GM19463 (cell line): ENCODE data around the gene ZEB2.

Source experiments
- ATAC-seq: cut with Tn5 transposase; IDR thresholded peaks from one replicate; pipeline ENCODE4 v1.9.1; 2021; ENCODE audit warnings: mild to moderate bottlenecking, moderate library complexity; ENCODE audit not compliant: unreplicated experiment

Gene ZEB2

DNA sequence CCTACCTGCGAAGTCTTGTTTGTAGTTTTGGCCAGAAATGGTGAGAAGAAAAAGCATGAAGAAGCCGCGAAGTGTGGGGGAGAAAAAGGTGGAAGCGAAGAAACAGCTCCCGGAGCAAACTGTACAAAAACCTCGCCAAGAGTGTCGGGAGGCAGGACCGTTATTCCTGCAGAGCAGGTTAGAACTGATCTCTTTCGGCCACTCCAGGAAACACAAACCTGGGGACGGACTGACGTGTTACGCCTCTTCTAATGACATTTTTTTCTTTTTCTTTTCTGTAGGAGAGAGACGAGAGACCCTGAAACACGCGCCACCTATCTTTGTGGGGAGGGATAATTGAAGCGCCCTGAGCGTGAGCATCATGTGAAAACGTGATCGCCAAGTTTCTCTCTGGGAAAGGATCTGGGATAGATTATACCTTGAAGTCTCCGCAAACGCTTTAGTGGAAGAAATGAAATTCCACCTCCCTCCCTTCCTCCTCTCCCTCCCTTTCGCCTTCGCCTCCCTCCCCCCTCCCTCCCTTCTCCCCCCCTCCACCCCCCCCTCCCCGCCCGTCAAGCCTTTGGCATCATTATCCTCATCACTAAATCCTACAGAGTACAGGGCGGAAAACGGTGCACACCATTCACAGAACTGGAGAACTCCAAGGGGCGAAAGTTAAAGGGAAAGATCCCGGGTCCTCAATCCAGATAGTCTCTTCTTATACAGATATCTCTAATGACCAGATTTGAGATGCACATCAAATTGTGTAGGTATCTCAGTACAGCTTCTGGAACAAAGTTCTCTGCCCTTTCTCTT lies at the start of gene ZEB2:
TSS of gene ZEB2 (minus strand) at position 186 of the 798 bp plus-strand sequence. CDS start 2,769 bp downstream, outside the sequence.
- no peak for ATAC-seq

- ATAC-seq = no peak
Observed at GRCh38 chr2:144567745-144568144, 47.8 kb upstream of the ZEB2 start.

GRCh38 chr2:144566448-144566847 lies 46.5 kb upstream of the ZEB2 start:
- no peak for ATAC-seq

- ATAC-seq = no peak
Observed at GRCh38 chr2:144560251-144560650, 40.3 kb upstream of the ZEB2 start.

DNA sequence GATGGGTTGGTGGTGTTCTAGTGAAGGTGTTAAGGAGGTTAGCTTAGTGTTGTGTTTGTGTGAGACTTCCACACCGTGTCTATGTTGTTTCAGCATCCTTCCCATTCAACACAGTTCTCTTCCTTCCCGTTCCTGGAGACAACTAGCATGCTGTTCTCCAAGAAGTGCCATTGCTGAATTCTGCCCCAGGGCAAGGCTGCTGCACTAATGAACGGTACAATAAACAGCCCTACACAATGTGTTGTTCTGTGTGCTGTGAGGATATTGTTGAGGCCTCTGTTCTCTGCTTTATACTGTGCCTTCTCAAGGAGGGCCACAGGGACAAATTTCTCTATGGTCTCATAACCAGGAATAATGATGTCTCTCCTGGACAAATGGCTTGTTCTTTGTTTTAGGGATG lies 39.8 kb upstream of the ZEB2 start:
- no peak for ATAC-seq

DNA sequence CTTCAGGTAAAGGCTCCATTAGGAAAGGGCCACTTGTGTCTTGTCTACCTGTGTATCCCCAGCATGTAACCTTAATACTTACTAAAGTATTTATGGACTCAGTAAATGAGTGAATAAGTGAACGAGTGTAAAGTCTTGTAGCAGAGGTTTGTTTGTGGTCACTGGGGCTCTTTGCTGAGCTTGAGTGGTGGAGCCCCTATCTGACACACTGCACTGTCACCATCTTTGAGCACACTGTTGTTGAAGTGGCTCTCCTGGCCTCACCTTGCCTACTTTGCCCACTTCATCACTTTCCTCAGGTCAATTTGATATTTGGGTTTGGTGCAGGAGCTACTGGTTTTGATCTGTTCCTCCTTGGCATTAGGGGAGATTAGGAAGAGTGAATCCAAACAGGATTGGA lies 39.3 kb upstream of the ZEB2 start:
- ATAC-seq = no peak

DNA sequence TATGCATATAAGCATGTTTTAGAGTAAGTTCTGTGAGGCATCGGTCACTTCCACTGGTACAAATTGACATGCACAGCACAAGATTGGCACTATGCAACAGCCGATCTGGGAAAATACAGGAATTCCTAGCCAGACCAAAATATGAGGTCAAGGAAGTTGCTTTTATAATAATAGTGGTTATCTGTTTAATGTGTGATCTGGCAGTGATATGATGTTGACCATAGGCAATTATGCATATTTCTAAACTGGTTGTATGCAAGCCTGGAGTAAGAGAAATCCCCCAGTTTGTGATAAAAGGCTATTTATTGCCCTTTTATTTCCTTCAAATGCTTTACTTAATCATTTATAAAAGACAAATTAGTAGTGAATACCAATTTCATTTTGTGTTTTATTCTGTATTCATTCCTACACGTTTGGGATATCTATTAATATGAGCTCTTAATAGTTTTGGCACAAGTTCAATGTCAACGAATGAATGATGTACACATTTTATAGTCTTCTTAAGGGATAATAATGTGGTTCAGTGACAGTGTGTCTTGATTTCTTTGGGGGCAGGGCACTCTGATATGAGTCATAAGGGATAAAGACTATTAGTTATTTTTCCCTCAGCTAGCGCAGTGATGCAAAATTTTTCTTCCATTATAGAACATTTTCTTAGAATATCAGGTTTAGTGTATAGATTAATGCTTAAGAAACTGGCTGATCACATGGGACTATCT lies 34.7 kb upstream of the ZEB2 start:
- no peak for ATAC-seq

DNA sequence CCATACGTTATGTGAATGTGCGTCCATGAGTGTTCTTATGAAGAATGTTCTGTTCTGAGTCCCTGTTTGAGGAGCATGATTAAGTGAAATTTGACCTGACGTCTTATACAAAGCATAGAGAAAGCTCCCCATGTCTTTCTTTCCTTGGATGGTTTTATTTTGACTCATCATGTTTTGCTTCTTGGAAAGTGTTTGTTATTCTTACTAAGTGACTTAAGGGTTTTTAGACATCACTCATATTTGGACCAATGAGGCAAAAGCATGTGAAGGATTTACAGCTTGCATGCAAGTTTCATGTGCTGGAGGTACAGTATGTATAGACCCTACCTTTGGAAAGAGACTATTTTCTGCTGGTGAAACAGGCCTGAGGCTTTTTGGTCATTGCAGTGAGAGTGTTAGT lies 33.5 kb upstream of the ZEB2 start:
- no peak for ATAC-seq

DNA sequence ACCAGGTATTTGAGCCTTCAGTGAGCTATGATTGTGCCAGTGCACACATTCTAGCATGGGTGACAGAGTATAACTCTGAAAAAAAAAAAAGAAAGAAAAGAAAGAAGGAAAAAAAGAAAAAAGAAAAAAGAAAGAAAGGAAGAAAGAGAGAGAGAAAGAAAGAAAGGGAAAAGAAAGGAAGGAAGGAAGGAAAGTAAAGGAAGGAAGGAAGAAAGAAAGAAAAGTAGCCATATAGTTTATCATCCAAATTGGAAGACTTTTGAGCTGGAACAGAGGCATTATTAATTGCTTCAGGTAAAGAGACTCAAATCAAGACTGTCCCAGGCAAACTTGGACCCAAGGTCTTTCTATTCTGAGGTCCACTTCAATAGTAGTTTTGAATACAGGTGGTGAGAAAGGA lies 32.9 kb upstream of the ZEB2 start:
- no peak for ATAC-seq

DNA sequence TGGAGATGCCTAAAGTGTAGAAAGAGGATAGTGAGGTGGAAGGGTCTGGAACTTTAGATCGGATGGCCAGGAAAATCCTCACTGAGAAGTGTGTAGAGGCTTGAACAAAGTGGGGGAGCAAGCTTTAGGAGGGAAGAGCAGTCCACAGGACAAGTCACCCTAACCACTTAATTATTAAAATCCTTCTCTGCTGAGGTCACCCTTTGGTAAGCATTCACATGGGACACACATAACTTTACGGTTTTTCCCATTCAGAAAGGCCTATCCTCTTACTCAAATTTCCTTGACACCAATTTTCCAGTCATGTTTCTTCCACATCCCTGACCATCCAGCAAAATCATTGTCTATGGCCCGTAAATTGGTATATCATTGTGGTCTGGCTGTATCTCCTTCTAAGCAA lies 31.0 kb upstream of the ZEB2 start:
- ATAC-seq = no peak

DNA sequence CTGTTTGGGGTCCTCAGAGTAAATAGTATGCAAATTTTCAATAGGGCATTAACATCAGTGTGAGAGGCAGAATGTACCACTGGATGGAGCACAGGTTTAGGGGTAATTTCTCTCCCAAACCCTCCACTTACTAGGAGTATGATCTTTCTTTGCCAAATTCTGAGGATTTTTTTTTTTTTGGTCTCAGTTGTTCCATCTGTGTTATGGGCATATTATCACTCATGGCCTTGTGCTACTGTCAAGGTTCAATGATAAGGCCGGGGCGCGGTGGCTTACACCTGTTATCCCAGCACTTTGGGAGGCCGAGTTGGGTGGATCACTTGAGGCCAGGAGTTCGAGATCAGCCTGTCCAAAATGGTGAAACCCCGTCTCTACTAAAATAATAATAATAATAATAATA lies 30.2 kb upstream of the ZEB2 start:
- no peak for ATAC-seq

DNA sequence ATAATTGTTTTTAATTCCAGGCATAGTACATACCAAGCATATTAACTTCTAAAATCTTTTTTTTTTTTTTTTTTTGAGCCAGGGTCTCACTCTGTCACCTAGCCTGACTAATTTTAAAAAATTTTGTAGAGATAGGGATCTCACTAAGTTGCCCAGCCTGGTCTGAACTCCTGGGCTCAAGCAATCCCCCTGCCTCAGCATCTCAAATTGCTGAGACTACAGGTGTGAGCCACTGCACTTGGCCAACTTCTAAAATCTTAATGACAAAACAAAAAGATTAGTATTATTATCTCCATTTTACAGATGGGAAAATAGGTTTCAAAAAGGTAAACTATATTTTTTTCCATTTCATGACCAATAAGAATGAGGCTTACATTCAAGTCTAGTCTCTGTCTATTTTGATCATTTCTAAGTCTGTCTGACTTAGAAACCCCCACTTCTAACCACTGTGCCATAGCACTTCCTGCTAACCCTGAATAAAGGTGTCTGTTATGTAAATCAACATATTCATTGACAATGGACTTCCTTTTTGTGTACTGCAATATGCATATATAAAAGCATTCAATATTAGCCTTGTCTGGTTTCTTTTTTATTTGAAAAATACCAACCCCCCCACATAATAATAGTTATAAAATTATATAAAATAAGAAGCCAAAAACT lies 28.7 kb upstream of the ZEB2 start:
- ATAC-seq = peak; percentile 74

DNA sequence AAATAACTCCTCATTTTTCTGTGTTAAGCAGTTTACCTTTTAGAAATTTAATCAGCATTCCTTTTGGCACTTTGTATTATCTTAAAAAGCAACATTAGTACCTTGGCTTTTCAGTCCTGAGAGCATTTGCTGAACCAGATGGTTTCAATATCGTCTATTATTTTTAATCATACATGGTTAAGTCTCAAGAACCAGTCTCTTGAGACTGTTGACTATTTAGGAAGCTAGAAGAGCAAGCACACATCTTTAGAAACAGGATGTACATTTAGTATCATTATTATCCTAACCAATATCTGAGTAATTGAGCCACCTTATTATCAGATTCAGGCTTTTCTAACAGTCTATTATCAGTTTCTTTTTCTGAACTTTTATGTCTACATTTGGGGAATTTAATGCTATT lies 28.2 kb upstream of the ZEB2 start:
- ATAC-seq = no peak

GRCh38 chr2:144547494-144547893 lies 27.6 kb upstream of the ZEB2 start:
- ATAC-seq = no peak

GRCh38 chr2:144546933-144547332 lies 27.0 kb upstream of the ZEB2 start:
- no peak for ATAC-seq

DNA sequence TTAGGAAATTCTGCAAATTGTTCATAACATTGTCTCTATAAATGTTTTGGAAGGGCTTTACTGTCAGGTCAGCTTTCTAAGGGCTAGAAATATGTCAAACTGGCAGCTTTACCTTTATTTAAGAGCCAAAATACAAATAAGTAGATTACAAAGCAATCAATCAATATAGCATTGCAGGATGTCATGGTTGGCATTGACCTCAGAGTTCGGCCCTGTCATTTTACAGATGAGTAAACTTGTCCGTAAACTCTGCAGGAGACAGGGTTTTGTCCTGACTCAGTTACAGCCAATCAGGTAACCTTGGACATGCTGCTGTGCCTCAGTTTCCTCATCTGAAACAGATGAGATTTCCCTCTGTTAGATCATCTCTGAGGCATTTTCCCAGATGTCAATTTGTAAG lies 25.9 kb upstream of the ZEB2 start:
- no peak for ATAC-seq

DNA sequence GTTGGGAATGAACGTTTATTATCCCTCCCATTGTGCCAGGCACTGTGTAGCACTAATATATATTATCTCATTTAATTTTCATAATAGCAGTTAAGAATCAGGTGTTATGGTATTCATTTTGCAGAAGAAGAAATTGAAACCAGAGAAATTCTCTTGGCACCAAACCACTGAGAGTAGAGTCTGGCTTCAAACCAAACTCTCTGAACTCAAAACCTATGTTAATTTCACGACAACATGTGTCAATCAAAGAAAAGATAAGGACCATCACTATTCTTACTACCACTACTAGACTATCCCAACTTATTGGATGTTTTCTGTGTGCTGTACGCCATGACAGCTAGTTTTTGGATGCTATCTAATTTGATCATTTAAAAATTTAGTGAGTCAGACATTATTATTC lies 24.1 kb upstream of the ZEB2 start:
- ATAC-seq = no peak

- ATAC-seq = no peak
Observed at GRCh38 chr2:144541396-144541795, 21.5 kb upstream of the ZEB2 start.

DNA sequence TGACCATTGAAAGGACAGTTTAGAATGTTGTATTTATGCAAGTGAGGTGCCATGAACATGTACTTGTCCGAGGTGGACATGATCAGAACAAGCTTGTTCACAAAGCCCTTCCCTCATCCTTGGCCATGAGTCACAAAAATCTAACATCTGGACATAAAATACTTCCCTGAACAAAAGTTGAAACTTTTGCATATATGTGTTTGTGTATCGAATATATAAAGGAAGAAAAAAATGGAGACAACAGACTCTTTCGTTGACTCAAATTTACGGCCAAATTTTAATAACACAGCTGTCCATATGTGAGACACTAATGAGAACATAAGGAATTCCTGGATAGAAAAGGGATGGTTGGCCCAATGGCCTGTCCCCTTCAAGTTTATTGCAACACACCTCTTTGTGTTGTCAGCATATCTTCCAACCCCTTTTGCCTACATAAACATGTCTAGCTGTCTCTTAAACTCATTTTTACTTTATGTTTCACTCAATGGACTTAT lies 19.4 kb upstream of the ZEB2 start:
- ATAC-seq = no peak

GRCh38 chr2:144535300-144535699 lies 15.4 kb upstream of the ZEB2 start:
- no peak for ATAC-seq

DNA sequence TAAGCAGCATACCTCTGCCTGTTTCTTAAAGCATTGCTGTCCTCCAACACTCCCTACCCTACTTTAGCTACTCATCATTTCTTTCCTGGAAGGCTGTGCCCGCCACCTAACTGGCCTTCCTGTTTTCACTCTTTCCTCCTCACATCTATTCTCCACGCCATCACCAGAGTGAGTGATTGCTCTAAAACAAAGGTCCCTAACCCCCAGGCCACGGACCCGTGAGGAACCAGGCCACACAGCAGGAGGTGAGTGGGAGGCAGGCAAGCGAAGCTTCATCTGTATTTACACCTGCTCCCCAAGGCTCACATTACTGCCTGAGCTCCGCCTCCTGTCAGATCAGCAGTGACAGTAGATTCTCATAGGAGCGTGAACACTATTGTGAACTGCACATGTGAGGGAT lies 13.3 kb upstream of the ZEB2 start:
- no peak for ATAC-seq

DNA sequence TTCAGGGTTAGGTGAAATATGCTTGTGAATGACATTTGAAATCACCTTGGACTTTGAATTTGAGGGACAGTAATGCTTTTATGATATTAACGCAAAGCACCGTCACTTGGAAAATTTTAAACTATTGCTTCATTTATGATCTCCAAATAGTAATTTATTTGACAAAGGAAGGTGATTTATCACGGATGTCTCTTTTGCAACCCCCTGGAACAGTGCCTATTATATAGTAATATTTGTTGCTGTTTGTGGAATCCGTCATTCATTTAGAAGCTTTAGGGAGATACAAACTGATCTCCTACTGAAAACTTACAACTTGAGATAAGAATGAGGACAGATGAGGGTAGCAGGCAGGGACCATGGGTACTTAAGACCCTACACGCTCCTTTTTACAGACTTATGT lies 10.7 kb upstream of the ZEB2 start:
- ATAC-seq = no peak
